Naive thymus-derived CD4-positive, alpha-beta T cell (primary cell): ENCODE results near the gene ZNF507. TPM values are rescaled to one million over a fixed set of nuclear protein-coding genes. Genes with fewer than 3 reads are reported as not detected.
"Not testable (repeated sequence)": the region's sequence is repeated elsewhere in the genome, so short reads cannot be mapped to it uniquely, and the experiment has no call there.

ENCODE experiments used
- ATAC-seq: fragments of 150-1000 bp; cut with Tn5 transposase; 2 replicates; pipeline ENCODE4 v1.10.0; 2021; ENCODE audit warnings: mild to moderate bottlenecking, moderate library complexity
- CTCF ChIA-PET: fragments of 350-600 bp; sonication (Branson Sonifier 250); formaldehyde crosslinking; loops from one replicate; lab custom pipeline; 2021; ENCODE audit warnings: antibody characterized with exemption; lab: Charles Lee
- POLR2A ChIA-PET: fragments of 350-600 bp; sonication (Branson Sonifier 250); formaldehyde crosslinking; loops from one replicate; lab custom pipeline; 2021; ENCODE audit warnings: antibody characterized with exemption, inconsistent platforms; lab: Charles Lee
- DNase-seq, 9 donors: peaks; one replicate each; pipeline versions ENCODE4 v3.0.0 to v3.0.0-alpha.2; 2020 to 2022; ENCODE audit warnings: mixed read lengths in 1 of 9
- H3K27ac ChIP-seq: one replicate; pipeline ENCODE4 v1.7.0; 2013; ENCODE audit warnings: mild to moderate bottlenecking, low read depth, low read length, moderate library complexity
- H3K27me3 ChIP-seq, 2 donors: one replicate each; pipeline ENCODE4 v1.7.0; 2013; ENCODE audit warnings: low read length in 2 of 2, mild to moderate bottlenecking in 2 of 2, moderate library complexity in 2 of 2; ENCODE audit not compliant: control insufficient read depth in 2 of 2, insufficient read depth in 2 of 2
- H3K36me3 ChIP-seq, 3 experiments: 1 replicate in 2 of 3; 2 replicates in 1 of 3; pipeline ENCODE4 v1.7.0; 2013; ENCODE audit warnings: low read length in 3 of 3, mild to moderate bottlenecking in 3 of 3, moderate library complexity in 1 of 3; ENCODE audit not compliant: insufficient read depth in 3 of 3, control insufficient read depth in 2 of 3
- H3K4me1 ChIP-seq, 2 donors: one replicate each; pipeline ENCODE4 v1.7.0; 2013; ENCODE audit warnings: low read length in 2 of 2, mild to moderate bottlenecking in 2 of 2, moderate library complexity in 1 of 2; ENCODE audit not compliant: control insufficient read depth in 2 of 2, insufficient read depth in 2 of 2
- H3K4me3 ChIP-seq: 2 replicates; pipeline ENCODE4 v1.7.0; 2013; ENCODE audit warnings: mild to moderate bottlenecking, low read length
- H3K9me3 ChIP-seq, 3 experiments: 1 replicate in 2 of 3; 2 replicates in 1 of 3; pipeline ENCODE4 v1.7.0; 2013; ENCODE audit warnings: low read length in 3 of 3; ENCODE audit not compliant: control insufficient read depth in 2 of 3
- H3K27ac Mint-ChIP-seq, 9 donors: one replicate each; pipeline ENCODE4 v1.8.0; 2020 to 2022; ENCODE audit warnings: mixed read lengths in 9 of 9, mild to moderate bottlenecking in 8 of 9, moderate library complexity in 5 of 9, inconsistent platforms in 2 of 9
- H3K27me3 Mint-ChIP-seq, 5 donors: one replicate each; pipeline ENCODE4 v1.8.0; 2021 to 2022; ENCODE audit warnings: mixed read lengths in 5 of 5, mild to moderate bottlenecking in 1 of 5
- H3K36me3 Mint-ChIP-seq, 5 donors: one replicate each; pipeline ENCODE4 v1.8.0; 2020 to 2022; ENCODE audit warnings: mixed read lengths in 5 of 5, mild to moderate bottlenecking in 3 of 5, inconsistent platforms in 1 of 5
- H3K4me1 Mint-ChIP-seq, 7 donors: one replicate each; pipeline ENCODE4 v1.8.0; 2020 to 2022; ENCODE audit warnings: mixed read lengths in 7 of 7, mild to moderate bottlenecking in 3 of 7, inconsistent platforms in 1 of 7
- H3K4me3 Mint-ChIP-seq, 10 donors: one replicate each; pipeline ENCODE4 v1.8.0; 2020 to 2022; ENCODE audit warnings: mild to moderate bottlenecking in 10 of 10, mixed read lengths in 10 of 10, moderate library complexity in 6 of 10, inconsistent platforms in 2 of 10
- H3K9me3 Mint-ChIP-seq, 11 donors: one replicate each; pipeline ENCODE4 v1.8.0; 2020 to 2022; ENCODE audit warnings: mixed read lengths in 11 of 11, mild to moderate bottlenecking in 4 of 11, inconsistent platforms in 1 of 11, moderate library complexity in 1 of 11
- intact Hi-C, 2 donors: fragments of 100-400 bp; cut with micrococcal nuclease; formaldehyde crosslinking; loops; one replicate each; pipeline ENCODE4 v1.15.1; 2023
- polyA plus RNA-seq, 2 donors: library from polyadenylated mRNA; unstranded; fragments of 300-500 nt; fragmentation: Illumina TruSeq; gene quantifications; one replicate each; pipeline ENCODE4 v1.2.3, GENCODE V29; 2021
- total RNA-seq, 6 experiments: library from RNA in 5 of 6; stranded (reverse) in 5 of 6; gene quantifications; 1 replicate in 5 of 6; 2 replicates in 1 of 6; pipeline ENCODE4 v1.2.3 and lab custom pipeline; 2021 to 2026

The ZNF507 gene
- total and polyA plus RNA-seq, 7 experiments from 2014 or later: 11.2 to 46.3 (median 30.1) TPM

- H3K36me3 Mint-ChIP-seq: peaks cover 3 to 19% (median 14%) of the 10 kb centered on the region in 5 donors
Measured at GRCh38 chr19:32421589-32422361, 76.4 kb downstream of the ZNF507 start.

GRCh38 chr19:32422435-32422834 lies 77.0 kb downstream of the ZNF507 start:
- Mint-ChIP-seq H3K4me3 (peak overlapping the region in 8 of 10 donors; percentile 14 to 58 (median 47)), H3K27ac (peak overlapping the region in 8 of 9 donors; percentile 32 to 82 (median 72)), H3K4me1 (peaks cover 11 to 23% (median 16%) of the 10 kb centered on the region in 7 donors), H3K27me3 (no peaks in the 10 kb centered on the region), H3K36me3 (peaks cover 3 to 18% (median 16%) of the 10 kb centered on the region in 5 donors), H3K9me3 (peaks cover 0 to 6% (median 0%) of the 10 kb centered on the region in 11 donors)
- ChIA-PET CTCF (no interaction called here), POLR2A (no interaction called here)
- ATAC-seq: no peak
- Histone ChIP-seq H3K36me3 (no peaks in the 10 kb centered on the region), H3K27me3 (no peaks in the 10 kb centered on the region), H3K4me1 (peaks cover 0 to 13% of the 10 kb centered on the region in 2 donors), H3K27ac (peak overlapping the region; percentile 28), H3K9me3 (no peaks in the 10 kb centered on the region), H3K4me3 (no peak overlapping the region)
- DNase-seq: no peak
- intact Hi-C loops: no loop called here

More at GRCh38 chr19:32421589-32422361, 76.4 kb downstream of the ZNF507 start:
- no peak overlapping the region for H3K4me3 ChIP-seq
- H3K4me3 Mint-ChIP-seq: peak overlapping the region in 9 of 10 donors; percentile 14 to 58 (median 41)
- H3K36me3 ChIP-seq: no peaks in the 10 kb centered on the region
- no peaks in the 10 kb centered on the region for H3K27me3 Mint-ChIP-seq
- no peaks in the 10 kb centered on the region for H3K27me3 ChIP-seq
- intact Hi-C loops: no loop called here
- DNase-seq (peak in 2 of 9 donors; percentile 0 to 14), ATAC-seq (peak; percentile 86)
- H3K9me3 ChIP-seq: no peaks in the 10 kb centered on the region
- peaks cover 0 to 13% of the 10 kb centered on the region in 2 donors for H3K4me1 ChIP-seq
- H3K27ac ChIP-seq: peak overlapping the region; percentile 28
- H3K27ac Mint-ChIP-seq: peak overlapping the region; percentile 9 to 82 (median 71)
- ChIA-PET POLR2A (interaction anchor here (0.6 to 0.7 kb wide), 2 partner anchors 20 to 158 kb away, joined by 3 to 4 read pairs; no protein-coding TSS in a partner anchor), CTCF (interaction anchor here (0.7 kb wide), 1 partner anchor 1754 kb away, joined by 4 read pairs; no protein-coding TSS in a partner anchor)
- peaks cover 11 to 23% (median 16%) of the 10 kb centered on the region in 7 donors for H3K4me1 Mint-ChIP-seq
- peaks cover 0 to 6% (median 0%) of the 10 kb centered on the region in 11 donors for H3K9me3 Mint-ChIP-seq

GRCh38 chr19:32423944-32424343 lies 78.5 kb downstream of the ZNF507 start:
- H3K27ac ChIP-seq, H3K36me3 ChIP-seq, ATAC-seq, H3K4me3 ChIP-seq, H3K4me3 Mint-ChIP-seq, intact Hi-C loops, H3K27ac Mint-ChIP-seq, H3K9me3 ChIP-seq, DNase-seq, POLR2A ChIA-PET, CTCF ChIA-PET, H3K27me3 ChIP-seq, H3K9me3 Mint-ChIP-seq, H3K27me3 Mint-ChIP-seq: not testable (repeated sequence)
- Mint-ChIP-seq H3K36me3 (peaks cover 3 to 17% (median 16%) of the 10 kb centered on the region in 5 donors), H3K4me1 (peaks cover 11 to 20% (median 16%) of the 10 kb centered on the region in 7 donors)
- peaks cover 0 to 13% of the 10 kb centered on the region in 2 donors for H3K4me1 ChIP-seq

GRCh38 chr19:32427536-32427935 lies 82.1 kb downstream of the ZNF507 start:
- H3K27me3 Mint-ChIP-seq: no peaks in the 10 kb centered on the region
- H3K27ac Mint-ChIP-seq: no peak overlapping the region
- Histone ChIP-seq H3K4me3 (no peak overlapping the region), H3K4me1 (peaks cover 0 to 3% of the 10 kb centered on the region in 2 donors), H3K27me3 (no peaks in the 10 kb centered on the region), H3K27ac (no peak overlapping the region), H3K36me3 (no peaks in the 10 kb centered on the region), H3K9me3 (no peaks in the 10 kb centered on the region)
- intact Hi-C loops: no loop called here
- POLR2A ChIA-PET: no interaction called here
- H3K9me3 Mint-ChIP-seq: peaks cover 0 to 1% (median 0%) of the 10 kb centered on the region in 11 donors
- H3K4me1 Mint-ChIP-seq: peaks cover under 1 to 5% (median 4%) of the 10 kb centered on the region in 7 donors
- CTCF ChIA-PET: no interaction called here
- peaks cover 2 to 17% (median 15%) of the 10 kb centered on the region in 5 donors for H3K36me3 Mint-ChIP-seq
- ATAC-seq: no peak
- no peak for DNase-seq
- no peak overlapping the region for H3K4me3 Mint-ChIP-seq

- Mint-ChIP-seq H3K27me3 (no peaks in the 10 kb centered on the region), H3K9me3 (no peaks in the 10 kb centered on the region), H3K4me1 (no peaks in the 10 kb centered on the region), H3K4me3 (no peak overlapping the region), H3K36me3 (peaks cover 0 to 54% (median 25%) of the 10 kb centered on the region in 5 donors), H3K27ac (no peak overlapping the region)
- Histone ChIP-seq H3K27ac (no peak overlapping the region), H3K36me3 (peaks cover 0 to 3% (median 0%) of the 10 kb centered on the region in 3 experiments), H3K9me3 (no peaks in the 10 kb centered on the region), H3K4me1 (no peaks in the 10 kb centered on the region), H3K4me3 (no peak overlapping the region), H3K27me3 (no peaks in the 10 kb centered on the region)
- ATAC-seq (no peak), DNase-seq (no peak)
- POLR2A ChIA-PET: no interaction called here
- CTCF ChIA-PET: no interaction called here
- intact Hi-C loops: no loop called here
Measured at GRCh38 chr19:32436692-32437091, 91.3 kb downstream of the ZNF507 start.

GRCh38 chr19:32437096-32437495 lies 91.7 kb downstream of the ZNF507 start:
- no peak for DNase-seq
- Mint-ChIP-seq H3K27me3 (no peaks in the 10 kb centered on the region), H3K27ac (no peak overlapping the region), H3K9me3 (no peaks in the 10 kb centered on the region), H3K4me1 (no peaks in the 10 kb centered on the region), H3K36me3 (peaks cover 0 to 55% (median 25%) of the 10 kb centered on the region in 5 donors), H3K4me3 (no peak overlapping the region)
- CTCF ChIA-PET: no interaction called here
- ATAC-seq: no peak
- H3K4me3 ChIP-seq: no peak overlapping the region
- no peak overlapping the region for H3K27ac ChIP-seq
- H3K36me3 ChIP-seq: peaks cover 0 to 3% (median 0%) of the 10 kb centered on the region in 3 experiments
- H3K27me3 ChIP-seq: no peaks in the 10 kb centered on the region
- no peaks in the 10 kb centered on the region for H3K9me3 ChIP-seq
- POLR2A ChIA-PET: no interaction called here
- intact Hi-C loops: no loop called here
- no peaks in the 10 kb centered on the region for H3K4me1 ChIP-seq
